AG04450 (cell line): ENCODE measurements around the gene PADI3. TPM values are rescaled to one million over a fixed set of nuclear protein-coding genes. Genes with fewer than 3 reads are reported as not detected.

Source experiments
- CTCF ChIA-PET: fragments of 300-600, 350-600 bp; formaldehyde crosslinking; extraction: SDS; loops from one replicate; lab custom pipeline; 2022; ENCODE audit warnings: antibody characterized with exemption, inconsistent platforms; lab: Charles Lee
- POLR2A ChIA-PET: fragments of 350-600 bp; formaldehyde crosslinking; extraction: SDS; loops from one replicate; lab custom pipeline; 2021; ENCODE audit warnings: antibody characterized with exemption, inconsistent platforms; lab: Yijun Ruan, JAX
- DNase-seq: peaks from one replicate; pipeline ENCODE4 v3.0.0-alpha.2; 2011; ENCODE audit warnings: low read depth, low spot score
- H3K27ac ChIP-seq: one replicate; pipeline ENCODE4 v1.5.1; 2012; ENCODE audit warnings: low read depth, low read length, control low read depth
- H3K27me3 ChIP-seq: one replicate; pipeline ENCODE4 v1.6.0; 2012; ENCODE audit warnings: low read length; ENCODE audit not compliant: control insufficient read depth, insufficient read depth
- H3K4me3 ChIP-seq: 2 replicates; pipeline ENCODE4 v1.5.1; 2011; ENCODE audit warnings: mild to moderate bottlenecking, low read depth, low read length, control low read depth
- H3K9me3 ChIP-seq: 2 replicates; pipeline ENCODE4 v1.5.1; 2012; ENCODE audit warnings: low read length; ENCODE audit not compliant: control insufficient read depth, insufficient read depth
- polyA plus RNA-seq: library from polyadenylated mRNA; depleted of rRNA; stranded (reverse); fragments of >200 nt; gene quantifications from 2 replicates; pipeline ENCODE4 v1.2.3, GENCODE V29; 2011
- TF ChIP-seq, protein P1 (sequence below): IDR thresholded peaks from 2 replicates; pipeline ENCODE4 v1.5.1; 2011; ENCODE audit warnings: low read depth, low read length, control low read depth, inconsistent platforms

PADI3 gene
- polyA plus RNA-seq, 1 experiment: 0.05 TPM

DNA sequence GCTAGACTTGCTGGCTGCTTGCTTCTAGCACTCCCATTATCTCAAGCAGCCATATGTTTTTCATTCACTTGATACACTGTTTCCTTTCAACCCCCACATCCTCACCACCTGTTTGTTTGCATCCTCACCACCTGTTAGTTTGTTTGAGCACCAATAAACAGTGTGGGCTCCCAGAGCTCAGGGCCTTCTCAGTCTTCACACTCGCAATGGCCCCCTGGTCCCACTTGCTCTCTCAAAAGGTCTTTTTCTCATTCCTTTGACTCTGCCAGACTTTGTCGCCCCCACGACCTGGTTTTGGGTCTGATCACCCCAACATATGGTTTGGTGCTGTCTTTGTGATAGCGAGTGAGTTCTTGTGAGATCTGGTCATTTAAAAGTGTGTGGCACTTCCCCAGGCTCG lies 52.9 kb downstream of the PADI3 start:
- TF ChIP-seq, protein P1, sequence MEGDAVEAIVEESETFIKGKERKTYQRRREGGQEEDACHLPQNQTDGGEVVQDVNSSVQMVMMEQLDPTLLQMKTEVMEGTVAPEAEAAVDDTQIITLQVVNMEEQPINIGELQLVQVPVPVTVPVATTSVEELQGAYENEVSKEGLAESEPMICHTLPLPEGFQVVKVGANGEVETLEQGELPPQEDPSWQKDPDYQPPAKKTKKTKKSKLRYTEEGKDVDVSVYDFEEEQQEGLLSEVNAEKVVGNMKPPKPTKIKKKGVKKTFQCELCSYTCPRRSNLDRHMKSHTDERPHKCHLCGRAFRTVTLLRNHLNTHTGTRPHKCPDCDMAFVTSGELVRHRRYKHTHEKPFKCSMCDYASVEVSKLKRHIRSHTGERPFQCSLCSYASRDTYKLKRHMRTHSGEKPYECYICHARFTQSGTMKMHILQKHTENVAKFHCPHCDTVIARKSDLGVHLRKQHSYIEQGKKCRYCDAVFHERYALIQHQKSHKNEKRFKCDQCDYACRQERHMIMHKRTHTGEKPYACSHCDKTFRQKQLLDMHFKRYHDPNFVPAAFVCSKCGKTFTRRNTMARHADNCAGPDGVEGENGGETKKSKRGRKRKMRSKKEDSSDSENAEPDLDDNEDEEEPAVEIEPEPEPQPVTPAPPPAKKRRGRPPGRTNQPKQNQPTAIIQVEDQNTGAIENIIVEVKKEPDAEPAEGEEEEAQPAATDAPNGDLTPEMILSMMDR: no peak
- DNase-seq: no peak
- Histone ChIP-seq H3K4me3 (no peak overlapping the region), H3K27me3 (peaks cover 26% of the 10 kb centered on the region), H3K27ac (no peak overlapping the region), H3K9me3 (peaks cover 19% of the 10 kb centered on the region)
- CTCF ChIA-PET: no interaction called here
- POLR2A ChIA-PET: no interaction called here

- TF ChIP-seq, protein P1: no peak
- ChIA-PET CTCF (no interaction called here), POLR2A (no interaction called here)
- DNase-seq: no peak
- Histone ChIP-seq H3K27me3 (peaks cover 30% of the 10 kb centered on the region), H3K4me3 (no peak overlapping the region), H3K27ac (no peak overlapping the region), H3K9me3 (peaks cover 19% of the 10 kb centered on the region)
Measured at GRCh38 chr1:17304151-17304825, 55.4 kb downstream of the PADI3 start.

DNA sequence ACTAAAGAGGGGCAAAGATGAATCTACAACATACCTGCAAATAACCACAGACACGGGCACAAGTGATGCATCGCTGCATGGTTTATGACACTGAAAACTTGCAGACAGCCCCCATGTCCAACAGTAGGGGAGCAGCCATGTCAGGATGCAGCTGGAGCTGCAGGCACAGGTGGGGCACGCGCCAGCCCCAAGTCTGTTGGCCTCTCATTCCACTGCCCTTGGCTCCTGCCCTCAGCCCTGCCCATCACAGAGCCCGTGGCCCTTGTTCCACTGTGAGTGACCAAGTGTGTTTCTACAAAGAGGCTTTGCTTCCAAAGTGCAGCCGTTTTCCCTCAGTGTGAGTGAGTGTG lies 55.9 kb downstream of the PADI3 start:
- Histone ChIP-seq H3K27me3 (peaks cover 35% of the 10 kb centered on the region), H3K27ac (no peak overlapping the region), H3K9me3 (peaks cover 19% of the 10 kb centered on the region), H3K4me3 (no peak overlapping the region)
- POLR2A ChIA-PET: no interaction called here
- CTCF ChIA-PET: no interaction called here
- TF ChIP-seq, protein P1: no peak
- DNase-seq: no peak

DNA sequence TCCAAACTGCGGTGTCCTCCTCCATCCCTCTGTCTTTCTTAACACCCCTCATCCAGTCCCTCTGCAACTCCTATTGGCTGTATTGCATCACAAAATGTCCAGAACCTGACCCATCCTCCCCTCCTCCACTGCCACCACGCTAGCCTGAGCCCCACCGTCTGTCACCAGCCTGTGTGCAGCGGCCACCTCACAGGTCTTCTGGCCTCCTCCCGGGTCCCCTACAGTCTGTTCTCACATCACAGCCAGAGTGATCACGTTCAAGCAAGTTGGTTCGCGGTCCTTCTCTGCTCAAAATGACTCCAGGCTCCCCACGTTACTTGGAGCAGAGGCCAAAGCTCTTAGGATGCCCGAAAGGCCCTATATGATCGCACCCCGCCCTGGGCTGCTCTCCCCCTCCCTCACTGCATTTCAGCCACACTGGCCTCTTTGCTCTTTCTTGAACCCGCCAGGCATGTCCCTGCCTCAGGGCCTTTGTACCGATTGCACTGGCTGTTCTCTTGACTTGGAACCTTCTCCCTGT lies 56.7 kb downstream of the PADI3 start:
- ChIA-PET POLR2A (interaction anchor here (0.6 kb wide), 1 partner anchor 53 kb away, joined by 4 read pairs; no protein-coding TSS in a partner anchor), CTCF (no interaction called here)
- peaks cover 35% of the 10 kb centered on the region for H3K27me3 ChIP-seq
- H3K9me3 ChIP-seq: peaks cover 19% of the 10 kb centered on the region
- no peak for DNase-seq
- no peak overlapping the region for H3K27ac ChIP-seq
- H3K4me3 ChIP-seq: no peak overlapping the region
- TF ChIP-seq, protein P1: no peak

GRCh38 chr1:17306407-17306806 lies 57.5 kb downstream of the PADI3 start:
- no peak overlapping the region for H3K27ac ChIP-seq
- peaks cover 13% of the 10 kb centered on the region for H3K9me3 ChIP-seq
- H3K4me3 ChIP-seq: no peak overlapping the region
- no peak for DNase-seq
- CTCF ChIA-PET: no interaction called here
- H3K27me3 ChIP-seq: peaks cover 35% of the 10 kb centered on the region
- POLR2A ChIA-PET: interaction anchor here (0.6 kb wide), 1 partner anchor 54 kb away, joined by 4 read pairs; no protein-coding TSS in a partner anchor
- TF ChIP-seq, protein P1: no peak
